HepG2 (cell line): ENCODE measurements around the gene CD19. TPM values are rescaled to one million over a fixed set of nuclear protein-coding genes. Genes with fewer than 3 reads are reported as not detected.
A peak's percentile ranks its signal among the peaks of the same experiment; 100 is the strongest.

Source experiments
- ADNP ChIP-seq: sonication (generic); formaldehyde crosslinking; IDR thresholded peaks from 2 replicates; pipeline ENCODE4 v1.4.0; 2020; ENCODE audit warnings: missing genetic modification reagents
- BRCA1 ChIP-seq: sonication (generic); formaldehyde crosslinking; IDR thresholded peaks from 2 replicates; pipeline ENCODE4 v1.4.0; 2020; ENCODE audit warnings: missing genetic modification reagents
- HOXA7 ChIP-seq: sonication (generic); formaldehyde crosslinking; IDR thresholded peaks from 2 replicates; pipeline ENCODE4 v1.8.1; 2022; ENCODE audit warnings: mild to moderate bottlenecking, missing genetic modification reagents, moderate library complexity
- KAT2B ChIP-seq: fragments of 150-350 bp; IDR thresholded peaks from 2 replicates; pipeline ENCODE4 v1.6.1; 2014; ENCODE audit warnings: low read depth, low read length, borderline replicate concordance
- KDM5A ChIP-seq: fragments of 200-600 bp; sonication (generic); IDR thresholded peaks from 2 replicates; pipeline ENCODE4 v1.7.0; 2018; ENCODE audit warnings: antibody characterized with exemption, mild to moderate bottlenecking, low read length, borderline replicate concordance
- NCOA5 ChIP-seq: sonication (generic); formaldehyde crosslinking; IDR thresholded peaks from 2 replicates; pipeline ENCODE4 v1.4.0; 2020; ENCODE audit warnings: missing genetic modification reagents
- NFE2L2 ChIP-seq: fragments of 150-350 bp; IDR thresholded peaks from 2 replicates; pipeline ENCODE4 v1.6.1; 2014; ENCODE audit warnings: low read length
- NR2C2 ChIP-seq: sonication (generic); formaldehyde crosslinking; IDR thresholded peaks from 2 replicates; pipeline ENCODE4 v1.4.0; 2020; ENCODE audit warnings: missing genetic modification reagents, mild to moderate bottlenecking, moderate library complexity, borderline replicate concordance
- PRPF4 ChIP-seq: fragments of 200-400 bp; formaldehyde crosslinking; IDR thresholded peaks from 2 replicates; pipeline ENCODE4 v1.6.1; 2016; ENCODE audit warnings: low read length, low read depth; ENCODE audit not compliant: poor library complexity, severe bottlenecking
- RFX3 ChIP-seq: IDR thresholded peaks from 2 replicates; pipeline ENCODE4 v1.6.1; 2016; ENCODE audit warnings: missing biosample characterization, missing genetic modification reagents
- RFXAP ChIP-seq: sonication (generic); formaldehyde crosslinking; IDR thresholded peaks from 2 replicates; pipeline ENCODE4 v1.4.0; 2020; ENCODE audit warnings: missing genetic modification reagents, borderline replicate concordance
- U2AF2 ChIP-seq: fragments of 200-400 bp; formaldehyde crosslinking; IDR thresholded peaks from 2 replicates; pipeline ENCODE4 v1.6.1; 2017; ENCODE audit warnings: low read depth, mild to moderate bottlenecking, low read length
- WIZ ChIP-seq: sonication (generic); formaldehyde crosslinking; IDR thresholded peaks from 2 replicates; pipeline ENCODE4 v1.5.1; 2020; ENCODE audit warnings: mild to moderate bottlenecking, missing genetic modification reagents
- XBP1 ChIP-seq: sonication (generic); formaldehyde crosslinking; IDR thresholded peaks from 2 replicates; pipeline ENCODE4 v1.5.0; 2020; ENCODE audit warnings: missing genetic modification reagents
- ZBTB3 ChIP-seq: sonication (generic); formaldehyde crosslinking; IDR thresholded peaks from 2 replicates; pipeline ENCODE4 v1.4.0; 2020; ENCODE audit warnings: low read depth, mild to moderate bottlenecking, moderate library complexity, missing genetic modification reagents, borderline replicate concordance
- ZNF207 ChIP-seq: fragments of 450-650 bp; IDR thresholded peaks from 2 replicates; pipeline ENCODE4 v1.6.1; 2016; ENCODE audit warnings: antibody characterized with exemption, borderline replicate concordance
- ZNF230 ChIP-seq: sonication (generic); formaldehyde crosslinking; IDR thresholded peaks from 2 replicates; pipeline ENCODE4 v1.4.0; 2020; ENCODE audit warnings: mild to moderate bottlenecking, missing genetic modification reagents
- ZNF703 ChIP-seq: sonication (generic); formaldehyde crosslinking; IDR thresholded peaks from 2 replicates; pipeline ENCODE4 v1.5.1; 2020; ENCODE audit warnings: missing genetic modification reagents, mild to moderate bottlenecking, moderate library complexity, borderline replicate concordance
- ZNF788 ChIP-seq: sonication (generic); formaldehyde crosslinking; IDR thresholded peaks from 2 replicates; pipeline ENCODE4 v1.5.0; 2020; ENCODE audit warnings: mild to moderate bottlenecking, missing genetic modification reagents, borderline replicate concordance
- polyA plus RNA-seq, 8 experiments: library from polyadenylated mRNA; depleted of rRNA in 3 of 8; stranded (reverse) in 7 of 8; unstranded in 1 of 8; fragments of >200 nt; fragmentation: Illumina TruSeq in 4 of 8; extraction: Trizol in 4 of 8; gene quantifications; 2 replicates each; pipeline versions ENCODE4 v1.2.1 to v1.2.3, GENCODE V29; 2011 to 2016; ENCODE audit warnings: low read depth in 4 of 8, missing spikeins in 1 of 8, mixed read lengths in 1 of 8; ENCODE audit not compliant: insufficient read depth in 1 of 8
- total RNA-seq, 5 experiments: library from RNA; depleted of rRNA; stranded (reverse); fragments of >200 nt; fragmentation: Illumina TruSeq; extraction: Trizol; gene quantifications; 2 replicates each; pipeline ENCODE4 v1.2.3, GENCODE V29; 2016; ENCODE audit warnings: low read depth in 1 of 5
- TF ChIP-seq, protein P1 (sequence below): sonication (generic); formaldehyde crosslinking; IDR thresholded peaks from 2 replicates; pipeline ENCODE4 v1.5.0; 2020; ENCODE audit warnings: missing genetic modification reagents, mild to moderate bottlenecking, borderline replicate concordance
- TF ChIP-seq, protein P2 (sequence below), 2 experiments: IDR thresholded peaks; 2 replicates each; pipeline ENCODE4 v1.6.1; 2011 to 2012; ENCODE audit warnings: low read length in 2 of 2, borderline replicate concordance in 1 of 2, low read depth in 1 of 2, mild to moderate bottlenecking in 1 of 2, moderate library complexity in 1 of 2
- TF ChIP-seq, protein P3 (sequence below): sonication (generic); formaldehyde crosslinking; IDR thresholded peaks from 2 replicates; pipeline ENCODE4 v1.8.0; 2023; ENCODE audit warnings: mild to moderate bottlenecking, missing genetic modification reagents
- TF ChIP-seq, protein P4 (sequence below): IDR thresholded peaks from 2 replicates; pipeline ENCODE4 v1.6.1; 2012; ENCODE audit warnings: low read depth, low read length, improper control_type of control experiment

CD19 gene
- total and polyA plus RNA-seq, 2 of the 13 experiments (the other 11 are each of a cell fraction or from before 2014, with no cell fraction given) = 0.55 to 1.1 TPM

DNA sequence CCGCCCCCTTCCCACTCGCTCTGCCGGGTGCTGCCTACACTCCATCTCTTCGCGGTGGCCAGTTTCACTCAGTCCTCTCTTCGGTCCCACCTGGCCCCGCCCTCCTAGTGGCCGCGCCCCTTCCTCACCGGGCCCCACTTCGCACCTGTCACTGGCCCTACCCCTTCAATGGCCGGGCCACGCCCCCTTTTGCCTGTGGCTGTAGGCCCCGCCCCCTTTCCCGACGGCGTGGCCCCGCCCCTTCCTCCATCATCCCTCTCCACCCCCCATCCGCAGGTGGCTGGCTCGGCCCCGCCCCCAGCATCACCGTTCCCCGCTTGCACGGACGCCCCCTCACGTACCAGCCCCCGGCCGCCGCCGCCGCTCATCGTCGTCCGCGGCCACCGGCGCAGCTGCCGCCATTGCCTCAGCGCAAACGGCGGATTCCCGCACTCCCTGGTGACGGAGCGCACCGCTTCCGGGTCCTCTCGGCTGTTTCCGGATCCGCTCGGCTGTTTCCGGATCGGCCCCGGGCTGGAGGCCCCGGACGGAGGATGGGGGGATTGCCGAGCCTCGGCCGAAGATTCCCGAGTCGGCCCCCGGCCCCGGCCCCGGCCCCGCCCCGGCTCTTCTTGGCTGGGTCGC lies 6.9 kb upstream of the CD19 start, which contains the start of gene RABEP2 (continued):
- TF ChIP-seq KDM5A = peak; percentile 87; the same call in 1 of the 2 replicates
- peak; percentile 92 for TF ChIP-seq WIZ
- no peak for TF ChIP-seq ZNF207
- no peak for TF ChIP-seq U2AF2
- TF ChIP-seq ZNF703 (CRISPR knock-in tag) = no peak
- TF ChIP-seq XBP1 = no peak
- TF ChIP-seq, protein P1, sequence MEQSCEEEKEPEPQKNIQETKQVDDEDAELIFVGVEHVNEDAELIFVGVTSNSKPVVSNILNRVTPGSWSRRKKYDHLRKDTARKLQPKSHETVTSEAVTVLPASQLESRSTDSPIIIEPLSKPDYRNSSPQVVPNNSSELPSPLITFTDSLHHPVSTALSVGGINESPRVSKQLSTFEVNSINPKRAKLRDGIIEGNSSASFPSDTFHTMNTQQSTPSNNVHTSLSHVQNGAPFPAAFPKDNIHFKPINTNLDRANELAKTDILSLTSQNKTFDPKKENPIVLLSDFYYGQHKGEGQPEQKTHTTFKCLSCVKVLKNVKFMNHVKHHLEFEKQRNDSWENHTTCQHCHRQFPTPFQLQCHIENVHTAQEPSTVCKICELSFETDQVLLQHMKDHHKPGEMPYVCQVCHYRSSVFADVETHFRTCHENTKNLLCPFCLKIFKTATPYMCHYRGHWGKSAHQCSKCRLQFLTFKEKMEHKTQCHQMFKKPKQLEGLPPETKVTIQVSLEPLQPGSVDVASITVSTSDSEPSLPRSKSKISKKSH (CRISPR knock-in tag) = no peak
- no peak for TF ChIP-seq RFX3 (CRISPR knock-in tag)
- no peak for TF ChIP-seq NCOA5 (CRISPR knock-in tag)
- TF ChIP-seq, protein P2, sequence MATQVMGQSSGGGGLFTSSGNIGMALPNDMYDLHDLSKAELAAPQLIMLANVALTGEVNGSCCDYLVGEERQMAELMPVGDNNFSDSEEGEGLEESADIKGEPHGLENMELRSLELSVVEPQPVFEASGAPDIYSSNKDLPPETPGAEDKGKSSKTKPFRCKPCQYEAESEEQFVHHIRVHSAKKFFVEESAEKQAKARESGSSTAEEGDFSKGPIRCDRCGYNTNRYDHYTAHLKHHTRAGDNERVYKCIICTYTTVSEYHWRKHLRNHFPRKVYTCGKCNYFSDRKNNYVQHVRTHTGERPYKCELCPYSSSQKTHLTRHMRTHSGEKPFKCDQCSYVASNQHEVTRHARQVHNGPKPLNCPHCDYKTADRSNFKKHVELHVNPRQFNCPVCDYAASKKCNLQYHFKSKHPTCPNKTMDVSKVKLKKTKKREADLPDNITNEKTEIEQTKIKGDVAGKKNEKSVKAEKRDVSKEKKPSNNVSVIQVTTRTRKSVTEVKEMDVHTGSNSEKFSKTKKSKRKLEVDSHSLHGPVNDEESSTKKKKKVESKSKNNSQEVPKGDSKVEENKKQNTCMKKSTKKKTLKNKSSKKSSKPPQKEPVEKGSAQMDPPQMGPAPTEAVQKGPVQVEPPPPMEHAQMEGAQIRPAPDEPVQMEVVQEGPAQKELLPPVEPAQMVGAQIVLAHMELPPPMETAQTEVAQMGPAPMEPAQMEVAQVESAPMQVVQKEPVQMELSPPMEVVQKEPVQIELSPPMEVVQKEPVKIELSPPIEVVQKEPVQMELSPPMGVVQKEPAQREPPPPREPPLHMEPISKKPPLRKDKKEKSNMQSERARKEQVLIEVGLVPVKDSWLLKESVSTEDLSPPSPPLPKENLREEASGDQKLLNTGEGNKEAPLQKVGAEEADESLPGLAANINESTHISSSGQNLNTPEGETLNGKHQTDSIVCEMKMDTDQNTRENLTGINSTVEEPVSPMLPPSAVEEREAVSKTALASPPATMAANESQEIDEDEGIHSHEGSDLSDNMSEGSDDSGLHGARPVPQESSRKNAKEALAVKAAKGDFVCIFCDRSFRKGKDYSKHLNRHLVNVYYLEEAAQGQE (IDR thresholded peaks at IDR 0.05; ENCODE audit: borderline replicate concordance in 1 of 2, low read depth in 1 of 2, low read length in 2 of 2) = no peak
- peak; percentile 53; the same call in 1 of the 2 replicates for TF ChIP-seq RFXAP (CRISPR knock-in tag)
- no peak for TF ChIP-seq PRPF4
- TF ChIP-seq, protein P3, sequence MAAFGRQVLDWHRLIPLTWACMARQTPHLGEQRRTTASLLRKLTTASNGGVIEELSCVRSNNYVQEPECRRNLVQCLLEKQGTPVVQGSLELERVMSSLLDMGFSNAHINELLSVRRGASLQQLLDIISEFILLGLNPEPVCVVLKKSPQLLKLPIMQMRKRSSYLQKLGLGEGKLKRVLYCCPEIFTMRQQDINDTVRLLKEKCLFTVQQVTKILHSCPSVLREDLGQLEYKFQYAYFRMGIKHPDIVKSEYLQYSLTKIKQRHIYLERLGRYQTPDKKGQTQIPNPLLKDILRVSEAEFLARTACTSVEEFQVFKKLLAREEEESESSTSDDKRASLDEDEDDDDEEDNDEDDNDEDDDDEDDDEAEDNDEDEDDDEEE (CRISPR knock-in tag) = no peak
- TF ChIP-seq, protein P4, sequence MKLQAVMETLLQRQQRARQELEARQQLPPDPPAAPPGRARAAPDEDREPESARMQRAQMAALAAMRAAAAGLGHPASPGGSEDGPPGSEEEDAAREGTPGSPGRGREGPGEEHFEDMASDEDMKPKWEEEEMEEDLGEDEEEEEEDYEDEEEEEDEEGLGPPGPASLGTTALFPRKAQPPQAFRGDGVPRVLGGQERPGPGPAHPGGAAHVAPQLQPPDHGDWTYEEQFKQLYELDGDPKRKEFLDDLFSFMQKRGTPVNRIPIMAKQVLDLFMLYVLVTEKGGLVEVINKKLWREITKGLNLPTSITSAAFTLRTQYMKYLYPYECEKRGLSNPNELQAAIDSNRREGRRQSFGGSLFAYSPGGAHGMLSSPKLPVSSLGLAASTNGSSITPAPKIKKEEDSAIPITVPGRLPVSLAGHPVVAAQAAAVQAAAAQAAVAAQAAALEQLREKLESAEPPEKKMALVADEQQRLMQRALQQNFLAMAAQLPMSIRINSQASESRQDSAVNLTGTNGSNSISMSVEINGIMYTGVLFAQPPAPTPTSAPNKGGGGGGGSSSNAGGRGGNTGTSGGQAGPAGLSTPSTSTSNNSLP = no peak
- no peak for TF ChIP-seq ZNF788 (CRISPR knock-in tag)
- TF ChIP-seq BRCA1 (CRISPR knock-in tag) = no peak
- TF ChIP-seq NR2C2 (CRISPR knock-in tag) = no peak; the same call in 1 of the 2 replicates
- TF ChIP-seq NFE2L2 = no peak
- TF ChIP-seq HOXA7 (CRISPR knock-in tag) = no peak
- no peak for TF ChIP-seq KAT2B
- no peak for TF ChIP-seq ADNP (CRISPR knock-in tag)
- TF ChIP-seq ZNF230 (CRISPR knock-in tag) = 0 out of 2 replicates have a peak, but pooled peaks have one; percentile 23
- TF ChIP-seq ZBTB3 (CRISPR knock-in tag) = no peak; the same call in 1 of the 2 replicates
